AG09309 (cell line): ENCODE results near the gene KRT7.

Experiments used
- DNase-seq: peaks from one replicate; pipeline ENCODE4 v3.0.0-alpha.2; 2010; ENCODE audit warnings: low read depth
- H3K4me3 ChIP-seq: 2 replicates; pipeline ENCODE4 v1.5.1; 2011; ENCODE audit warnings: mild to moderate bottlenecking, low read depth, low read length, moderate library complexity; ENCODE audit not compliant: control insufficient read depth
- TF ChIP-seq, protein P1 (sequence below): IDR thresholded peaks from 2 replicates; pipeline ENCODE4 v1.5.1; 2011; ENCODE audit warnings: mild to moderate bottlenecking, low read depth, low read length, inconsistent platforms; ENCODE audit not compliant: insufficient read depth, control insufficient read depth; ENCODE audit errors: missing control alignments

Gene KRT7

DNA sequence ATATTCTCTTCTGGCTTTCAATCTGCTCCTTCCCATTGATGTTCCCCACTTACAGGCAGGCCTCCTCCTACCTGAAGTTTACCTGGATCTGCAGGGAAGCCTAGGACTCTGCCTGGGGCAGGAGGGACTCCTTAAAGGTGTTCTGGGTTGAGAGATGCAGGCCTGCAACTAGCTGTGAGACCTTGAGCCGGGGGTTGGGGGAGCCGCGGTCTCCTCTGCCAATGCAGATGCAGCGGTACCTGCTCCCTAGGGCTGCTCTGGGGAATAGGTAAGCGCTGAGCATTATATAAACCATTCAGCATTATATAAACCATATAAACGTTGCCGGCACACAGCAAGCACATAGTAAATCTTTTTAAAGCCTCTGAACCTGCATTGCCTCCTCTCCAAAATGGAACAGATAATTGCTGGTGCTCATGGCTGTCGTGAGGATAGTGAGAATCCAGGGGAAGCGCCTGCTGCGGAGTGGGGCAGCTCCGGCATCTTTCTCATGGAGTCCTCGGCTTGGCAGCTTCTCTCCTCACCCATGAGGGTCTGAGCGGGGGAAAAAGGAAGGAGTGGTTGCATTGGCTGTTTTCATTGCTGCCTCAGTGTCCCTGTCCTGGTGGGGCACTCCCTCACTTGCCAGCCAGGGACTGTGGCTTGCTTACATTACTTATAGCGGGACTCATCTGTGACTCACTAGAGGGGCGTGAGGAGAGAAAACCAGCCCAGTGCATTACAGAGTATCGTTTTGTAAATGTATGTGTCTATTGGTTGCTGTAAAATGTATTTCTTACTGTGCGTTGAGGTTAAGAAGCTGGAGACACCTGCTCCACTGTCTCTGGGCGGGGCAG lies 28.7 kb upstream of the KRT7 start:
- TF ChIP-seq, protein P1, sequence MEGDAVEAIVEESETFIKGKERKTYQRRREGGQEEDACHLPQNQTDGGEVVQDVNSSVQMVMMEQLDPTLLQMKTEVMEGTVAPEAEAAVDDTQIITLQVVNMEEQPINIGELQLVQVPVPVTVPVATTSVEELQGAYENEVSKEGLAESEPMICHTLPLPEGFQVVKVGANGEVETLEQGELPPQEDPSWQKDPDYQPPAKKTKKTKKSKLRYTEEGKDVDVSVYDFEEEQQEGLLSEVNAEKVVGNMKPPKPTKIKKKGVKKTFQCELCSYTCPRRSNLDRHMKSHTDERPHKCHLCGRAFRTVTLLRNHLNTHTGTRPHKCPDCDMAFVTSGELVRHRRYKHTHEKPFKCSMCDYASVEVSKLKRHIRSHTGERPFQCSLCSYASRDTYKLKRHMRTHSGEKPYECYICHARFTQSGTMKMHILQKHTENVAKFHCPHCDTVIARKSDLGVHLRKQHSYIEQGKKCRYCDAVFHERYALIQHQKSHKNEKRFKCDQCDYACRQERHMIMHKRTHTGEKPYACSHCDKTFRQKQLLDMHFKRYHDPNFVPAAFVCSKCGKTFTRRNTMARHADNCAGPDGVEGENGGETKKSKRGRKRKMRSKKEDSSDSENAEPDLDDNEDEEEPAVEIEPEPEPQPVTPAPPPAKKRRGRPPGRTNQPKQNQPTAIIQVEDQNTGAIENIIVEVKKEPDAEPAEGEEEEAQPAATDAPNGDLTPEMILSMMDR, result no peak
- no peak for DNase-seq
- no peak overlapping the region for H3K4me3 ChIP-seq

DNA sequence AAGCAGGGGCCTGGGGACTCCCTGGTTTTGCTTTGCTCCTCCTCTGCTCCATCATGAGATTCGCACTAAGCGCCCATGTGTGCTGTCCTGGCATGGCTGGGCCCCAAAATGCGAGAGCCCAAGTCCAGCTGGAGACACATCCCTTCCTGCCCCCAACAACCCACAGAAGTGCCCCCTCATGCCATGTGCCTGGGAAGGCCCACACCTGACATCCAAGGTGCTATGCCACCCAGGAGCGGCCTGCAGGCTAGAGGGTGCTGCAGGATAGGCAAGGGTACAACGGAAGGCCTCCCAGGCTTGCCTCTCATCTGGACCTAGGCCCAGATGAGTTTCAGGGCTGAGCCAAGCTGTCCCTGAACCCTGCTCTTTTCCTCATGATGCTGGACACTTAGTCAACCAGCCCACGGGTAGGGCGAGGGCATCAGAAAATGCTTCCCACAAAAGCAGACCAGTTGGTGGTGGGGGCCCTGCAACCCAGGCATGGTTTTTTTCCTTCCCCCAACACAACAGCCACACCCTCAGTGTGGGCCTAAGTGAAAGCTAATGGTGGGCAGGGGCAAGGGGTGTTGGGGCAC lies 28.0 kb upstream of the KRT7 start:
- no peak overlapping the region for H3K4me3 ChIP-seq
- TF ChIP-seq, protein P1, result no peak
- DNase-seq, result no peak

DNA sequence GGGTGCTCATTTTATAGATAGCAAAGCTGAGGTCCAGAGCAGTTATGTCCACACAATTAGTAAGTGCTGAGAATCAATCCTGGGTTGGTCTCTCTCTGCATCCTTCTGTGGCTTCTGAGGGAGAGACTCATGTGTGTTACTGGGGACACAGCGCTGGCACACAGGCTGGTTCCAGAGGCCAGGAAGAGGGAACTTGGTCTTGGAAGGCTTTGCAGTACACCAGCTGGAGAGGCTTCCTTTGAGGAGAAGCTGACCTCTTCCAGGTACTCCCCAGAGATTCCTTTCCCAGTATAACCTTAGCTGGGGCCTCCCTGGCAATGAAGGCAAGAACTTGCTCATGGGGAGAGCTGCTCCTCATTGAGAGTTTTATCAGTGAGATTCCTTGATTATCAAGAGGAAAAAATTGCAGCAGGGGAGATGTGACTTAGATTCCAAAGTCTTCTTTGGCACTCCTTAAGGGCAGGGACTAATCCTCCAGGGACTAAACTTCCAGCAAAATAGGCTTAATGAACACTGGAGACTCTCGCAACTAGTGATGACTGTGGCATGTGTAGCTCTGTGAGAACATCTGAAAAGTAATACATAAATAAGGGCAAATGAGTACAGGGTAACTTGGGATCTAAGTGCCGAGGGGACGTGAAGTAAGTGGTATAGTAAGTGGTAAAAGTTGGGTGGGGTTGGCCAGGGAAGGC lies 27.3 kb upstream of the KRT7 start:
- TF ChIP-seq, protein P1, result no peak
- DNase-seq, result no peak
- no peak overlapping the region for H3K4me3 ChIP-seq

DNA sequence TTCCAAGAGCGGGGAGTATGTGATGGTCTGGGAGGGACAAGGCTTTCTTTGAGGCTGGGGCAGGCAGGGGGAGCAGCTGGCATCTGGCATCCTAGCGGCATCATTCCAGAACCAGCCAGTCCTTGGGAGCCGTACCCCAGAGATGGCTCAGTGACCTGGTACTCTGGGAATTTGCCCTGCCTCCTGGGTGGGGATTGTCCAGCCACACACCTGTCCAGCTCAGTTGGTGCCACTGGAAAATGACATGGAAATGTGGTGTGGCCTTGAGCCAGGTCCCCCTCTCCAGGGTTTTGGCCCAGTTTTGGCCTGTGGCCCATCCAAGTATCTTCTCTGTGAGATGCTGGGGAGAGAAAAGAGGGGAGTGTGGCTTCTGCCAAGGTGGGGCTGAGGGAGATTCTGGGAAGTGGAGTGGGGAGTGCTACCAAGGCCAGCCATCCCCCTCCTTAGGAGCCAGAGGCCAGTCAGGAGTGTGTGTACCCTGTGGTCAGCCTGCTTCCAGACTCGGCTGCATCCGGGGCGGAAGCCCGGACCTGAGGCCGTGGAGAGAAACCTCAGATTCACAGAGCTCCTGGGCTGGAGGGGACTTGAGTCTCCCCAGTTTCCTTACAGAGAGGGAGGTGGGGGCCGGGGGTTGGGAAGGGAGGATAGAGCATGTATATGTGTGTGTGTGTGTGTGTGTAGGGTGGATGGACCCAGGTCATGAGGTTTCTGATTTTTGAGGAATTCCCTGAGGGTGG lies 26.6 kb upstream of the KRT7 start:
- no peak for DNase-seq
- TF ChIP-seq, protein P1, result no peak

DNA sequence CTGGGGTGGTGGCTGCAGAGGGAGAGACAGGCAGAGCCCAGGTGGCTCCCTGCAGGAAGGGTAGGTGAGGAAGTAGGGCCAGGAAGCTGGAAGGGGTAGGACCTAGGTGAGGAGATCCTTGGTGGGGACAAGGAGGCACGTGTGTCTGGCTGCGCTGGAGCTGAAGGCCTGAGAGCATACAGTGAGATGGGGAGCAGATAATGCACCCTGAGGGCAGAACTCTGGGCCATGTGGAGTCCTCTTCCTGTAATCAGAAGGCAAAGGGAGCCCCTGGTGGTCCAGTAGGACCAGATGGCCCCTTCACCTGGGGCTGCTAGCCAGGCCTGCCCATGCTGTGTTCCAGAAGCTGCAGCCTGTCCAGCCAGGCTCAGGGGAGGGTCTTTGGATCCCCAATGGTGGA lies 25.9 kb upstream of the KRT7 start:
- no peak for DNase-seq
- TF ChIP-seq, protein P1, result no peak
- H3K4me3 ChIP-seq, result no peak overlapping the region

More for the DNA sequence above, 26.6 kb upstream of the KRT7 start:
- H3K4me3 ChIP-seq, result no peak overlapping the region

DNA sequence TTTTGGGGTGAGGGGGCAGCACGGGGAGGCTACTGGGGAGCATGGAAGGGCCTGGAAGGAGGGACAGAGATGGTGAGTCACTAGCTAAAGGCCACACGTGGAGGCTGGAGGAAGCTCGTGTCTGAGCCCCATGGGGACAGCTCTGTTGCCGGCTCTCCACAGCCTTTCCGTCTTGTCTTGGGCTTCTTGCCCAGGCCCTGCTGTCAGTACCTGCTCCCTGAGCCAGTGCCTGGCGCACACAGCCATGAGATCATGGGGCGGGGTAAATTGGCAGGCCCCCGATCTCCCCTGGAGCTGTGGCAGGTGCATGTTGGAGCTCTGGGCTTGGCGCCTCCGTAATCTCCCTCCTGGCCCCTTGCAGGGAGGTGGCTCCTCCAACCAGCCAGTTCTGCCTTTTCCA lies 25.1 kb upstream of the KRT7 start:
- TF ChIP-seq, protein P1, result no peak
- DNase-seq, result no peak
- H3K4me3 ChIP-seq, result no peak overlapping the region
